HepG2 (cell line): ENCODE data around the gene ZKSCAN1. TPM values are rescaled to one million over a fixed set of nuclear protein-coding genes. Genes with fewer than 3 reads are reported as not detected.

ENCODE experiments used
- ARID2 ChIP-seq: sonication (generic); formaldehyde crosslinking; IDR thresholded peaks from 2 replicates; pipeline ENCODE4 v1.8.1; 2022; ENCODE audit warnings: mild to moderate bottlenecking, missing genetic modification reagents, borderline replicate concordance
- ARID5B ChIP-seq: IDR thresholded peaks from 2 replicates; pipeline ENCODE4 v1.4.0; 2020; ENCODE audit warnings: mild to moderate bottlenecking, missing genetic modification reagents
- CREB1 ChIP-seq, 2 experiments: fragments of 450-650 bp in 1 of 2; IDR thresholded peaks; 2 replicates each; pipeline ENCODE4 v1.6.1; 2016 to 2017; ENCODE audit warnings: control low read depth in 1 of 2, mild to moderate bottlenecking in 1 of 2, missing compliant biosample characterization in 1 of 2, missing genetic modification characterization in 1 of 2
- CSRNP2 ChIP-seq: sonication (generic); formaldehyde crosslinking; conservative IDR thresholded peaks from 2 replicates; pipeline ENCODE4 v1.8.0; 2022; ENCODE audit warnings: low read depth, missing genetic modification reagents
- DRAP1 ChIP-seq: IDR thresholded peaks from 2 replicates; pipeline ENCODE4 v1.6.1; 2016; ENCODE audit warnings: missing genetic modification reagents, missing compliant biosample characterization
- FOXA1 ChIP-seq, 2 experiments: fragments of 450-650 bp in 1 of 2; sonication (generic) in 1 of 2; formaldehyde crosslinking in 1 of 2; IDR thresholded peaks; 2 replicates each; pipeline versions ENCODE4 v1.4.0 to v1.6.1; 2016 to 2020; ENCODE audit warnings: missing genetic modification reagents in 1 of 2
- ISL2 ChIP-seq: sonication (generic); formaldehyde crosslinking; IDR thresholded peaks from 2 replicates; pipeline ENCODE4 v1.5.0; 2020; ENCODE audit warnings: missing genetic modification reagents
- JUND ChIP-seq: sonication (generic); formaldehyde crosslinking; IDR thresholded peaks from 2 replicates; pipeline ENCODE4 v1.8.0; 2022; ENCODE audit warnings: mild to moderate bottlenecking, missing genetic modification reagents
- SALL1 ChIP-seq: sonication (generic); formaldehyde crosslinking; IDR thresholded peaks from 2 replicates; pipeline ENCODE4 v1.8.0; 2022; ENCODE audit warnings: mild to moderate bottlenecking, missing genetic modification reagents
- STAT6 ChIP-seq: sonication (generic); formaldehyde crosslinking; IDR thresholded peaks from 2 replicates; pipeline ENCODE4 v1.4.0; 2020; ENCODE audit warnings: missing genetic modification reagents, mild to moderate bottlenecking, borderline replicate concordance
- TARDBP ChIP-seq: sonication (generic); formaldehyde crosslinking; IDR thresholded peaks from 2 replicates; pipeline ENCODE4 v1.8.0; 2022; ENCODE audit warnings: mild to moderate bottlenecking, missing genetic modification reagents
- U2AF1 ChIP-seq: fragments of 200-400 bp; formaldehyde crosslinking; optimal IDR thresholded peaks from 2 replicates; pipeline ENCODE3; 2017; ENCODE audit warnings: mild to moderate bottlenecking, low read depth, low read length
- ZFX ChIP-seq: sonication (generic); formaldehyde crosslinking; IDR thresholded peaks from 2 replicates; pipeline ENCODE4 v1.4.0; 2020; ENCODE audit warnings: mild to moderate bottlenecking, low read depth, missing genetic modification reagents, moderate library complexity
- ZNF124 ChIP-seq: sonication (generic); formaldehyde crosslinking; IDR thresholded peaks from 2 replicates; pipeline ENCODE4 v1.4.0; 2020; ENCODE audit warnings: missing genetic modification reagents
- ZNF280B ChIP-seq: sonication (generic); formaldehyde crosslinking; IDR thresholded peaks from 2 replicates; pipeline ENCODE4 v1.5.0; 2020; ENCODE audit warnings: missing genetic modification reagents, mild to moderate bottlenecking, borderline replicate concordance
- ZNF44 ChIP-seq: sonication (generic); formaldehyde crosslinking; IDR thresholded peaks from 2 replicates; pipeline ENCODE4 v1.5.1; 2020; ENCODE audit warnings: mild to moderate bottlenecking, missing genetic modification reagents
- ZNF780A ChIP-seq: sonication (generic); formaldehyde crosslinking; IDR thresholded peaks from 2 replicates; pipeline ENCODE4 v1.8.0; 2022; ENCODE audit warnings: mild to moderate bottlenecking, missing genetic modification reagents, moderate library complexity
- polyA plus RNA-seq, 8 experiments: library from polyadenylated mRNA; depleted of rRNA in 3 of 8; stranded (reverse) in 7 of 8; unstranded in 1 of 8; fragments of >200 nt; fragmentation: Illumina TruSeq in 4 of 8; extraction: Trizol in 4 of 8; gene quantifications; 2 replicates each; pipeline versions ENCODE4 v1.2.1 to v1.2.3, GENCODE V29; 2011 to 2016; ENCODE audit warnings: low read depth in 4 of 8, missing spikeins in 1 of 8, mixed read lengths in 1 of 8; ENCODE audit not compliant: insufficient read depth in 1 of 8
- total RNA-seq, 5 experiments: library from RNA; depleted of rRNA; stranded (reverse); fragments of >200 nt; fragmentation: Illumina TruSeq; extraction: Trizol; gene quantifications; 2 replicates each; pipeline ENCODE4 v1.2.3, GENCODE V29; 2016; ENCODE audit warnings: low read depth in 1 of 5

The ZKSCAN1 gene
- total and polyA plus RNA-seq, 2 of the 13 experiments (the other 11 are each of a cell fraction or from before 2014, with no cell fraction given), result 46.4 to 60.6 TPM

GRCh38 chr7:100049441-100050291, 34.3 kb downstream of the ZKSCAN1 start, which contains the start of gene ZSCAN21 (continued):
- TF ChIP-seq ARID5B (CRISPR knock-in tag), result peak; percentile 36
- TF ChIP-seq DRAP1 (CRISPR knock-in tag), result no peak; the same call in none of the 2 replicates
- no peak for TF ChIP-seq CSRNP2 (CRISPR knock-in tag)
- no peak for TF ChIP-seq ZNF780A (CRISPR knock-in tag)
- TF ChIP-seq ZFX (CRISPR knock-in tag), result peak; percentile 22; the same call in 1 of the 2 replicates
- 0 out of 2 replicates have a peak, but pooled peaks have one; percentile 37 for TF ChIP-seq ISL2 (CRISPR knock-in tag)
- 0 out of 2 replicates have a peak, but pooled peaks have one; percentile 38 for TF ChIP-seq ZNF280B
- peak; percentile 63; the same call in 1 of the 2 replicates for TF ChIP-seq ZNF44 (CRISPR knock-in tag)
- TF ChIP-seq STAT6 (CRISPR knock-in tag), result no peak
- no peak for TF ChIP-seq JUND
- peak; percentile 80 for TF ChIP-seq SALL1 (CRISPR knock-in tag)
- TF ChIP-seq CREB1 (IDR thresholded peaks at IDR 0.05), result peak; percentile 88
- TF ChIP-seq CREB1 (CRISPR knock-in tag; IDR thresholded peaks at IDR 0.05), result peak; percentile 96
- 0 out of 2 replicates have a peak, but pooled peaks have one; percentile 24 for TF ChIP-seq ARID2 (CRISPR knock-in tag)
- peak; percentile 76 for TF ChIP-seq U2AF1
- 0 out of 2 replicates have a peak, but pooled peaks have one; percentile 50 for TF ChIP-seq ZNF124 (CRISPR knock-in tag)
- no peak for TF ChIP-seq FOXA1 (IDR thresholded peaks at IDR 0.05)
- peak; percentile 33; the same call in 1 of the 2 replicates for TF ChIP-seq FOXA1 (CRISPR knock-in tag; IDR thresholded peaks at IDR 0.05)
- TF ChIP-seq TARDBP, result peak; percentile 36; the same call in 1 of the 2 replicates
